Progenitor cell of endocrine pancreas (in vitro differentiated cells): ENCODE measurements around the gene AOAH. TPM values are rescaled to one million over a fixed set of nuclear protein-coding genes. Genes with fewer than 3 reads are reported as not detected.
A peak's percentile ranks its signal among the peaks of the same experiment; 100 is the strongest.

ENCODE experiments used
- DNase-seq: peaks from one replicate; pipeline ENCODE4 v3.0.0; 2021; ENCODE audit warnings: low spot score; ENCODE audit not compliant: unreplicated experiment
- H3K27ac Mint-ChIP-seq: 2 replicates; pipeline ENCODE4 v1.8.0; 2021; ENCODE audit warnings: mild to moderate bottlenecking, moderate library complexity, mixed read lengths
- H3K27me3 Mint-ChIP-seq: 2 replicates; pipeline ENCODE4 v1.8.0; 2021; ENCODE audit warnings: mixed read lengths
- H3K36me3 Mint-ChIP-seq: 2 replicates; pipeline ENCODE4 v1.8.0; 2022; ENCODE audit warnings: mixed read lengths; ENCODE audit not compliant: insufficient read depth
- H3K4me1 Mint-ChIP-seq: 2 replicates; pipeline ENCODE4 v1.8.0; 2021; ENCODE audit warnings: low read depth, mixed read lengths
- H3K4me3 Mint-ChIP-seq: 2 replicates; pipeline ENCODE4 v1.8.0; 2021; ENCODE audit warnings: low read depth, mild to moderate bottlenecking, moderate library complexity, mixed read lengths
- H3K9me3 Mint-ChIP-seq: 2 replicates; pipeline ENCODE4 v1.8.0; 2021; ENCODE audit warnings: low read depth, mixed read lengths
- CTCF ChIP-seq: fragments of 200-600 bp; sonication (generic); IDR thresholded peaks from one replicate; pipeline ENCODE4 v1.5.0; 2021; ENCODE audit warnings: antibody characterized with exemption, mild to moderate bottlenecking; ENCODE audit not compliant: unreplicated experiment
- total RNA-seq: library from RNA; stranded (reverse); gene quantifications from 2 replicates; pipeline ENCODE4 v1.2.1, GENCODE V29; 2021

AOAH gene
- total RNA-seq, 1 donor from 2014 or later = 3.3 TPM

DNA sequence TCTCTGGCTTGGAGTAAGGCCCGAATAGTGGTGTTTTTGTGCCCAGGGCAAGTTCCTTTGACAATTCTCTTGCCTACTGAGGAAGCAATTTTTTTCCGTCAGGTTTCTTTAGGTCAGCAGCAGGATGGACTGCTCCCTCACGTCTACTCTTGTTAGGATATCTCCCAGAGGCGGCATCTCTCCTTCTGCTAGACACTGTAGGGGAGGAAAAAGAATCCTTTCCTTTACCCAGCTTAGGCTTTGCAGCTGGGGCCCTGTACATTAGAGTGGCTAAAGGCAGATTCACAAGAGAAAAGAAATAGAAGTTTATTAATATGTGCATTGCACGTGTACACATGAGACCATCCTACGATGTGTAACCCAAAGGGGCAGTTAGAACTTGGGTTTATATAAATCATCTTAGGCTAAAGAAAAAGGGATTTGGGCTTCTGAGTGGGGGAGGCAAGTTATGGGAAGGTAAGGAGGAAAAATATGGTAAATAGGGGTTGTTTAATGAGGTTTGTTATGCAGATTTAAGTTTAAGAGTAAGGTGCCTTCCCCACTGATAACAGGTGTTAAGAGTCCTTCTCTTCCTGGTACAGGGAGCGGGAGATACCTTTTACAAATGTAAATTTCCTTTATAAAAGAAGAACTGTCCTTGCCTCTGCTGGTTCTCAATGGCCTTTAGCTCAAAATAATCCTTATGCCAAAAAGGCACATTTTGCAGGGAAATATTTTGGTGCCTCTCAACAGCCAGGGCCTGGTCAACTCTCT is 156.4 kb downstream of the AOAH start:
- Mint-ChIP-seq H3K27ac (no peak overlapping the region), H3K27me3 (peaks cover 6% of the 10 kb centered on the region), H3K9me3 (no peaks in the 10 kb centered on the region), H3K4me3 (no peak overlapping the region), H3K4me1 (peaks cover 8% of the 10 kb centered on the region), H3K36me3 (no peaks in the 10 kb centered on the region)
- DNase-seq = no peak
- no peak for TF ChIP-seq CTCF

GRCh38 chr7:36565792-36566356 is 158.4 kb downstream of the AOAH start:
- Mint-ChIP-seq H3K4me1 (peaks cover 8% of the 10 kb centered on the region), H3K4me3 (no peak overlapping the region), H3K27me3 (peaks cover 6% of the 10 kb centered on the region), H3K27ac (no peak overlapping the region), H3K36me3 (no peaks in the 10 kb centered on the region), H3K9me3 (no peaks in the 10 kb centered on the region)
- TF ChIP-seq CTCF = no peak
- DNase-seq = no peak

DNA sequence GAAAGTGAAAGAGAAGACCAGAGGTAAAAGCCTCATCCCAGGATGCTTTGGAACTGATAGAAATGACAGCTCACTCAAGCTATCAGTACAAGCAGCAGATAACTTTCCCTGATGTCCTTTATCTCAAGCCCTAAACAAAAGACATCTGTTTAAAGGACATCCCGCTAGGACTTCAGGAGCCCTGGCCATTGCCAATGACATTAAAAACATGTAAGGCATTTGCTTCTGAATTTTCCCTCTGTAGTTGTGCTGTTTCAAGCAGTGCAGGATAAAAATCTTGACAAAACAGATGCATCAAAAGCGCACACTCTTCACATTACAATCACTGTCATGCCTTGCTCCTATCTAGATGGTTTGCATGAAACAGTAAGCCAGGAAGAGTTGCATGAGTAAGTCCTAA is 159.8 kb downstream of the AOAH start:
- no peak for TF ChIP-seq CTCF
- Mint-ChIP-seq H3K36me3 (peaks cover 1% of the 10 kb centered on the region), H3K9me3 (peaks cover 3% of the 10 kb centered on the region), H3K27me3 (peaks cover 6% of the 10 kb centered on the region), H3K27ac (no peak overlapping the region), H3K4me1 (peaks cover 8% of the 10 kb centered on the region), H3K4me3 (no peak overlapping the region)
- DNase-seq = no peak

DNA sequence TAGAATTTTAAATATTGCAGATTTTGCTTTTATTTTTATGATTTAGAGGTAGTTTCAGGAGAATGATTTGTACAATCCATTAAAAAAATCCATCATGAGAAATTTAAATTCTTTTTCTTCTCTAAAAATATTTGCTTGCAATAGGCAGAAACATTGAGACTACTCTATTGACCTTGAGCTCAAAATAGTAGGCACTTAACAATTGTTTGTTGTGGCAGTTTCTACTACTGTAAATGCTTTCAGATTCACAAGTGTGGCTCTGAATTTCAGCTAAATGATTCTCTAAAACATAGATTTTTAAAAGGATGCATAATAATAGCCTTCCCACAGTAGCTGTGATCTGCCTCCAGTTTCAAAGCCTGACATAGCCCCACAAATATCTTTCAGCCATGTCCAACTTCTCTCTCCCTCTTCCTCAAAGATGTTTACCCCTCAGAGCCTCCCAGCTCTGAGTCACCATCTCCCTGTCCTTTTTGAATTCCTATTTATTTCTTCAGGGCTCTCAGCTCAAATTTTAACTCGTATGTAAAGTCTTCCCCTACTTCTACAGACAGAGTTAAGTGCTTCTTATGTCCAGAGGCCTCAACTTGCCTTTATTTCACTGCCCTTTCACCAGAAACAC is 160.5 kb downstream of the AOAH start:
- Mint-ChIP-seq H3K9me3 (peaks cover 9% of the 10 kb centered on the region), H3K4me1 (peaks cover 8% of the 10 kb centered on the region), H3K4me3 (no peak overlapping the region), H3K27ac (no peak overlapping the region), H3K27me3 (peaks cover 6% of the 10 kb centered on the region), H3K36me3 (peaks cover 5% of the 10 kb centered on the region)
- DNase-seq = no peak
- no peak for TF ChIP-seq CTCF

GRCh38 chr7:36562121-36562520 is 162.2 kb downstream of the AOAH start:
- peaks cover 6% of the 10 kb centered on the region for H3K36me3 Mint-ChIP-seq
- no peak overlapping the region for H3K4me3 Mint-ChIP-seq
- DNase-seq = no peak
- peaks cover 3% of the 10 kb centered on the region for H3K27me3 Mint-ChIP-seq
- TF ChIP-seq CTCF = no peak
- peaks cover 10% of the 10 kb centered on the region for H3K9me3 Mint-ChIP-seq
- peaks cover 8% of the 10 kb centered on the region for H3K4me1 Mint-ChIP-seq
- H3K27ac Mint-ChIP-seq = peak overlapping the region; percentile 2
